GM12873 (cell line): Measurements from ENCODE around the gene FAT1.

Source experiments
- TF ChIP-seq, protein P1 (sequence below): IDR thresholded peaks from 2 replicates; pipeline ENCODE4 v1.5.1; 2012; ENCODE audit warnings: low read depth, mild to moderate bottlenecking, moderate library complexity, low read length, control low read depth; ENCODE audit not compliant: insufficient read depth; ENCODE audit errors: missing control alignments

Gene FAT1

GRCh38 chr4:186715077-186715476 lies 8.6 kb downstream of the FAT1 start:
- TF ChIP-seq, protein P1, sequence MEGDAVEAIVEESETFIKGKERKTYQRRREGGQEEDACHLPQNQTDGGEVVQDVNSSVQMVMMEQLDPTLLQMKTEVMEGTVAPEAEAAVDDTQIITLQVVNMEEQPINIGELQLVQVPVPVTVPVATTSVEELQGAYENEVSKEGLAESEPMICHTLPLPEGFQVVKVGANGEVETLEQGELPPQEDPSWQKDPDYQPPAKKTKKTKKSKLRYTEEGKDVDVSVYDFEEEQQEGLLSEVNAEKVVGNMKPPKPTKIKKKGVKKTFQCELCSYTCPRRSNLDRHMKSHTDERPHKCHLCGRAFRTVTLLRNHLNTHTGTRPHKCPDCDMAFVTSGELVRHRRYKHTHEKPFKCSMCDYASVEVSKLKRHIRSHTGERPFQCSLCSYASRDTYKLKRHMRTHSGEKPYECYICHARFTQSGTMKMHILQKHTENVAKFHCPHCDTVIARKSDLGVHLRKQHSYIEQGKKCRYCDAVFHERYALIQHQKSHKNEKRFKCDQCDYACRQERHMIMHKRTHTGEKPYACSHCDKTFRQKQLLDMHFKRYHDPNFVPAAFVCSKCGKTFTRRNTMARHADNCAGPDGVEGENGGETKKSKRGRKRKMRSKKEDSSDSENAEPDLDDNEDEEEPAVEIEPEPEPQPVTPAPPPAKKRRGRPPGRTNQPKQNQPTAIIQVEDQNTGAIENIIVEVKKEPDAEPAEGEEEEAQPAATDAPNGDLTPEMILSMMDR: no peak

- TF ChIP-seq, protein P1: no peak
These were observed 9.5 kb downstream of the FAT1 start for GRCh38 chr4:186714006-186714675.

DNA sequence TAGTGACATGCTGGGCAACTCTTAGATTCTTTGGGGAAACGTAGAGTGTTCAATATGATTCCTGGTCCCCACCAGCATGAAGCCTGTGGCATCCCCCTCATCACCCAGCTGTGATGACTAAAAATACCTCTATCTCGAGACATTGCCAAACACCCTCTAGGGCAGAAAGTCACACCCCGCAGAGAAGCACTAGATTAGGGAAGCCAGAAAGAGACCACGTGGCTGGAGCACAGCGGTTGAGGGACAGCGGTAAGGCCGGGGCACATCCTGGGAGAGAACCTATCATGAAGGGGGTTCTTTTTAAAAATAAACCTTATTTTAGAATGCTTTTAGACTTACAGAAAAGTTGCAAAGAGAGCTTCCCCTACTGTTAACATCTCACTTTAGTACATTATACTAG lies 11.0 kb downstream of the FAT1 start:
- TF ChIP-seq, protein P1: no peak

DNA sequence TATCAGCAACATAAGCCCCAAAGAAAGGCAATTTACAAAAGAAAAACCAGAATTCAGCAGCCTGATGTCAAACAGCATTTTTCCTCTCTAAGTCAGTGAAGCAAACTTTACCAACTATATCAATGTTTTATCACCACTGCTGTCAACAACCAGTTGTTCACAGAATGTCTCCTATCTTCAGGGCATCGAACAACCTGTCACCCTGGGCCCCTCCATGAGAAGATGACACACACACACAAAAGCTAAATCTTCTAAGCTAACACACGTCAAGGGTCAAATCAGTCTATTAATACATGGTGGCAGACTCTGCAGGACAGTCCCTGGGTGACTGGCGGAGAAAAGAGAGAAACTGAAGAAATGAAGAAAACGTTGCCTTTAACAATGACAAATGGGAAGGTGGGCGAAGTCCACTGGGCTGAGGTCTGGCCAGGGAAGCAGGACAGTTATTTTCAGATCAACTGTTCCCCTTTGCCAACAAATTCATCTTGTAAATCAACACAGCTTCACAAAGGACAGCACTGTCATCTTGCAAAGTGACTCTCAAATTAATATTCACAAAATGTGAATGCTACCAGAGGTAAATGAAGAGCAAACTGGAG lies 13.0 kb downstream of the FAT1 start:
- TF ChIP-seq, protein P1: no peak

GRCh38 chr4:186709517-186709916 lies 14.1 kb downstream of the FAT1 start:
- TF ChIP-seq, protein P1: no peak

- TF ChIP-seq, protein P1: no peak
These were observed 15.1 kb downstream of the FAT1 start for GRCh38 chr4:186708554-186708953.

- TF ChIP-seq, protein P1: no peak
These were observed 15.7 kb downstream of the FAT1 start for GRCh38 chr4:186707996-186708395.
